Heart left ventricle (tissue), 13 donors: ENCODE measurements around the gene LDHD.

Experiments
- CTCF ChIP-seq, 12 donors: fragments of 200-600 bp; sonication (generic) in 4 of 12; IDR thresholded peaks; one replicate each; pipeline versions ENCODE4 v1.5.0 to v1.8.0; 2018 to 2022; ENCODE audit warnings: antibody characterized with exemption in 12 of 12, mild to moderate bottlenecking in 5 of 12
- POLR2A ChIP-seq, 2 donors: fragments of 450-650 bp; IDR thresholded peaks; one replicate each; pipeline ENCODE4 v1.6.1; 2017; ENCODE audit warnings: antibody characterized with exemption in 2 of 2, mild to moderate bottlenecking in 2 of 2, moderate library complexity in 2 of 2
- donor health status: ischemic (EF 13 %, LVEDD 7.1; RV severe dilation, severe dysfunction).
- donor health status: DM: no; HTN: yes; CAD: no.
- donor health status: DM: no; HTN: no; CAD: no.
- donor health status: ischemic (EF 25% LVEDD 6.9; RV normal size, moderate dysfunction).
- donor health status: ischemic (EF 25% LVEDD 5.7; RV mildly dilated, moderate dysfunction).
- donor health status: ischemic (EF 35%, LVEDD 5.7; RV mildly dilated, moderate dysfunction).
- donor health status: nonischemic (EF 11% LVEDD 7.7; RV severe dilation, severe dysfunction).
- donor health status: DM: yes; HTN: yes; CAD: no.
- donor health status: PGD.
- donor health status: ischemic (EF 29% LVEDD 5.4; RV normal size, mild dysfunction).
- donor health status: nonischemic (EF 23%, LVEDD 6.1; RV moderate dilation, normal function).

- TF ChIP-seq CTCF (IDR thresholded peaks at IDR 0.05): no peak
- no peak for TF ChIP-seq POLR2A (IDR thresholded peaks at IDR 0.05)
Measured at GRCh38 chr16:75080205-75081029, 36.2 kb downstream of the LDHD start.
